A673 (cell line): ENCODE results near the gene BLOC1S6. TPM values are rescaled to one million over a fixed set of nuclear protein-coding genes. Genes with fewer than 3 reads are reported as not detected.

Experiments
- BruUV-seq: library from RNA; stranded (reverse); fragments of 400-500 nt; replicated peaks from 2 replicates; lab custom pipeline; 2021; lab: Mats Ljungman, UMichigan
- CTCF ChIA-PET: fragments of 300-600 bp; sonication (Branson Sonifier 250); formaldehyde crosslinking; loops from one replicate; lab custom pipeline; 2022; ENCODE audit warnings: antibody characterized with exemption; lab: Charles Lee
- POLR2A ChIA-PET: fragments of 300-600 bp; sonication (Branson Sonifier 250); formaldehyde crosslinking; loops from one replicate; lab custom pipeline; 2022; ENCODE audit warnings: antibody characterized with exemption; ENCODE audit not compliant: low non-redundant PET; lab: Charles Lee
- DNase-seq: peaks from one replicate; pipeline ENCODE4 v3.0.0-alpha.2; 2015; ENCODE audit warnings: low spot score
- H3K27ac ChIP-seq: fragments of 200-600 bp; sonication (generic); 2 replicates; pipeline ENCODE4 v1.5.1; 2016; ENCODE audit warnings: mixed run types, low read depth, mild to moderate bottlenecking, mixed read lengths, antibody characterized with exemption, low read length; ENCODE audit not compliant: poor library complexity, severe bottlenecking
- H3K27me3 ChIP-seq: fragments of 200-600 bp; sonication (generic); replicated peaks from 2 replicates; pipeline ENCODE4 v1.6.1; 2017; ENCODE audit warnings: mixed run types, low read depth, mild to moderate bottlenecking, mixed read lengths, antibody characterized with exemption, low read length; ENCODE audit not compliant: insufficient read depth, poor library complexity
- H3K36me3 ChIP-seq: fragments of 200-600 bp; sonication (generic); 2 replicates; pipeline ENCODE4 v1.6.1; 2016; ENCODE audit warnings: mixed run types, mild to moderate bottlenecking, mixed read lengths, antibody characterized with exemption, low read length; ENCODE audit not compliant: insufficient read depth, poor library complexity, severe bottlenecking
- H3K4me1 ChIP-seq: fragments of 200-600 bp; sonication (generic); 2 replicates; pipeline ENCODE4 v1.6.1; 2017; ENCODE audit warnings: mixed run types, mild to moderate bottlenecking, mixed read lengths, antibody characterized with exemption, low read length; ENCODE audit not compliant: insufficient read depth, poor library complexity, severe bottlenecking
- H3K4me3 ChIP-seq: fragments of 200-600 bp; sonication (generic); 2 replicates; pipeline ENCODE4 v1.5.1; 2016; ENCODE audit warnings: low read depth, mixed run types, mild to moderate bottlenecking, mixed read lengths, low read length; ENCODE audit not compliant: poor library complexity, severe bottlenecking
- H3K9me3 ChIP-seq: fragments of 200-600 bp; sonication (generic); 2 replicates; pipeline ENCODE4 v1.6.1; 2016; ENCODE audit warnings: mixed run types, low read depth, mild to moderate bottlenecking, mixed read lengths, antibody characterized with exemption, low read length; ENCODE audit not compliant: poor library complexity, severe bottlenecking
- CTCF ChIP-seq: fragments of 300-800, 200-600 bp; sonication (generic); conservative IDR thresholded peaks from 2 replicates; pipeline ENCODE4 v1.5.1; 2017; ENCODE audit warnings: low read depth, mild to moderate bottlenecking, antibody characterized with exemption, low read length, moderate library complexity, mixed read lengths
- EZH2 ChIP-seq: fragments of 200-600 bp; sonication (generic); IDR thresholded peaks from 2 replicates; pipeline ENCODE4 v1.6.1; 2017; ENCODE audit warnings: borderline replicate concordance, low read depth, mild to moderate bottlenecking, mixed read lengths, antibody characterized with exemption, low read length; ENCODE audit not compliant: poor library complexity, severe bottlenecking
- intact Hi-C: fragments of 100-400 bp; cut with micrococcal nuclease; formaldehyde crosslinking; loops from one replicate; pipeline ENCODE4 v1.10.0; 2022; ENCODE audit not compliant: unreplicated experiment
- total RNA-seq: library from RNA; stranded (reverse); gene quantifications from 2 replicates; pipeline ENCODE4 v1.2.3, GENCODE V29; 2021

BLOC1S6 gene
- total RNA-seq, 1 experiment from 2014 or later: 55.6 TPM

GRCh38 chr15:45604326-45604725 lies 17.1 kb downstream of the BLOC1S6 start:
- ChIA-PET CTCF (no interaction called here), POLR2A (no interaction called here)
- BruUV-seq: no TSS peak
- Histone ChIP-seq H3K27me3 (no peaks in the 10 kb centered on the region), H3K27ac (no peak overlapping the region), H3K4me3 (no peak overlapping the region), H3K36me3 (peaks cover 16% of the 10 kb centered on the region), H3K4me1 (no peaks in the 10 kb centered on the region), H3K9me3 (no peaks in the 10 kb centered on the region)
- TF ChIP-seq CTCF (no peak), EZH2 (no peak)
- DNase-seq: no peak
- intact Hi-C loops: no loop called here

- ChIA-PET CTCF (no interaction called here), POLR2A (no interaction called here)
- H3K4me1 ChIP-seq: no peaks in the 10 kb centered on the region
- TF ChIP-seq EZH2 (no peak), CTCF (no peak)
- BruUV-seq: no TSS peak
- DNase-seq: no peak
- no peaks in the 10 kb centered on the region for H3K27me3 ChIP-seq
- H3K27ac ChIP-seq: no peak overlapping the region
- no peak overlapping the region for H3K4me3 ChIP-seq
- no peaks in the 10 kb centered on the region for H3K9me3 ChIP-seq
- intact Hi-C loops: no loop called here
- peaks cover 16% of the 10 kb centered on the region for H3K36me3 ChIP-seq
Observed at GRCh38 chr15:45606413-45606812, 19.2 kb downstream of the BLOC1S6 start.

- Histone ChIP-seq H3K4me3 (no peak overlapping the region), H3K9me3 (no peaks in the 10 kb centered on the region), H3K4me1 (no peaks in the 10 kb centered on the region), H3K27ac (no peak overlapping the region), H3K36me3 (peaks cover 16% of the 10 kb centered on the region), H3K27me3 (no peaks in the 10 kb centered on the region)
- POLR2A ChIA-PET: no interaction called here
- intact Hi-C loops: no loop called here
- TF ChIP-seq EZH2 (no peak), CTCF (no peak)
- CTCF ChIA-PET: no interaction called here
- DNase-seq: no peak
- BruUV-seq: no TSS peak
Observed at GRCh38 chr15:45606841-45607240, 19.7 kb downstream of the BLOC1S6 start.
